IMR-90 (cell line): Measurements from ENCODE around the gene PLA2G4F. TPM values are rescaled to one million over a fixed set of nuclear protein-coding genes. Genes with fewer than 3 reads are reported as not detected.

Experiments used
- ATAC-seq: fragments of 200-7000 bp; cut with Tn5 transposase; 2 replicates; pipeline ENCODE4 v1.9.1; 2020; ENCODE audit warnings: low read depth, mild to moderate bottlenecking, moderate library complexity
- BruUV-seq: library from RNA; stranded (reverse); fragments of 400-500 nt; replicated peaks from 2 replicates; lab custom pipeline; 2021; lab: Mats Ljungman, UMichigan
- CTCF ChIA-PET: fragments of 300-600 bp; formaldehyde crosslinking; extraction: SDS; loops from one replicate; lab custom pipeline; 2021; ENCODE audit warnings: antibody characterized with exemption; lab: Yijun Ruan, JAX
- POLR2A ChIA-PET: fragments of 300-600 bp; sonication (Branson Sonifier 250); formaldehyde crosslinking; loops from one replicate; lab custom pipeline; 2022; ENCODE audit warnings: antibody characterized with exemption; ENCODE audit not compliant: unreplicated experiment; lab: Charles Lee
- DNase-seq: peaks from one replicate; pipeline ENCODE4 v3.0.0; 2013
- H2AFZ ChIP-seq: replicated peaks from 2 replicates; pipeline ENCODE3; 2013; ENCODE audit warnings: low read length, mild to moderate bottlenecking; ENCODE audit not compliant: poor library complexity
- H2AK5ac ChIP-seq: 2 replicates; pipeline ENCODE4 v1.6.1; 2013; ENCODE audit warnings: low read depth, low read length, inconsistent platforms
- H2AK9ac ChIP-seq: replicated peaks from 2 replicates; pipeline ENCODE3; 2013; ENCODE audit warnings: mild to moderate bottlenecking, low read depth, low read length, moderate library complexity; ENCODE audit not compliant: poor library complexity
- H2BK120ac ChIP-seq: 2 replicates; pipeline ENCODE4 v1.6.1; 2013; ENCODE audit warnings: low read depth, low read length, inconsistent platforms
- H2BK15ac ChIP-seq: 3 replicates; pipeline ENCODE4 v1.6.1; 2013; ENCODE audit warnings: low read depth, low read length, inconsistent platforms
- H2BK20ac ChIP-seq: 2 replicates; pipeline ENCODE4 v1.6.1; 2013; ENCODE audit warnings: low read depth, mild to moderate bottlenecking, inconsistent platforms, low read length, moderate library complexity
- H2BK5ac ChIP-seq: 2 replicates; pipeline ENCODE4 v1.6.1; 2013; ENCODE audit warnings: mild to moderate bottlenecking, low read depth, low read length, inconsistent platforms; ENCODE audit not compliant: poor library complexity, severe bottlenecking
- H3K14ac ChIP-seq: replicated peaks from 2 replicates; pipeline ENCODE4 v1.6.1; 2013; ENCODE audit warnings: low read depth, low read length, inconsistent platforms
- H3K18ac ChIP-seq: 2 replicates; pipeline ENCODE4 v1.6.1; 2013; ENCODE audit warnings: low read depth, low read length, control low read depth
- H3K23ac ChIP-seq: 2 replicates; pipeline ENCODE4 v1.6.1; 2013; ENCODE audit warnings: low read depth, low read length, inconsistent platforms
- H3K27ac ChIP-seq: 2 replicates; pipeline ENCODE4 v1.5.1; 2013; ENCODE audit warnings: mild to moderate bottlenecking, control low read depth, low read length; ENCODE audit not compliant: insufficient read depth
- H3K27me3 ChIP-seq: 2 replicates; pipeline ENCODE4 v1.6.1; 2013; ENCODE audit warnings: low read length; ENCODE audit not compliant: control insufficient read depth, insufficient read depth
- H3K36me3 ChIP-seq: 2 replicates; pipeline ENCODE4 v1.6.1; 2013; ENCODE audit warnings: low read length, mixed read lengths; ENCODE audit not compliant: control insufficient read depth, insufficient read depth
- H3K4ac ChIP-seq: 2 replicates; pipeline ENCODE4 v1.6.1; 2013; ENCODE audit warnings: low read depth, low read length, inconsistent platforms
- H3K4me1 ChIP-seq: 2 replicates; pipeline ENCODE4 v1.6.1; 2013; ENCODE audit warnings: low read length, mixed read lengths; ENCODE audit not compliant: control insufficient read depth, insufficient read depth
- H3K4me2 ChIP-seq: 2 replicates; pipeline ENCODE4 v1.6.1; 2013; ENCODE audit warnings: low read depth, mild to moderate bottlenecking, control low read depth, low read length, moderate library complexity
- H3K4me3 ChIP-seq: 2 replicates; pipeline ENCODE4 v1.5.1; 2013; ENCODE audit warnings: low read depth, mild to moderate bottlenecking, control low read depth, low read length, moderate library complexity; ENCODE audit not compliant: insufficient read depth
- H3K56ac ChIP-seq: 2 replicates; pipeline ENCODE4 v1.6.1; 2013; ENCODE audit warnings: low read length, inconsistent platforms; ENCODE audit not compliant: insufficient read depth; ENCODE audit errors: extremely low read depth
- H3K79me1 ChIP-seq, 2 experiments: 2 replicates each; pipeline ENCODE4 v1.6.1; 2013; ENCODE audit warnings: low read length in 2 of 2, inconsistent platforms in 1 of 2, low read depth in 1 of 2
- H3K9ac ChIP-seq: 2 replicates; pipeline ENCODE4 v1.6.1; 2013; ENCODE audit warnings: low read depth, low read length, control low read depth
- H3K9me1 ChIP-seq: 2 replicates; pipeline ENCODE4 v1.6.1; 2013; ENCODE audit warnings: low read length, inconsistent platforms; ENCODE audit not compliant: insufficient read depth
- H3K9me3 ChIP-seq: 2 replicates; pipeline ENCODE4 v1.6.1; 2013; ENCODE audit warnings: low read length; ENCODE audit not compliant: control insufficient read depth, insufficient read depth
- H4K20me1 ChIP-seq: 2 replicates; pipeline ENCODE4 v1.6.1; 2013; ENCODE audit warnings: low read length, inconsistent platforms; ENCODE audit not compliant: insufficient read depth
- H4K5ac ChIP-seq: 2 replicates; pipeline ENCODE4 v1.6.1; 2013; ENCODE audit warnings: mild to moderate bottlenecking, low read depth, low read length, control low read depth
- H4K8ac ChIP-seq, 2 experiments: 2 replicates each; pipeline ENCODE4 v1.6.1; 2013; ENCODE audit warnings: low read depth in 2 of 2, low read length in 2 of 2, control low read depth in 1 of 2, inconsistent platforms in 1 of 2
- H4K91ac ChIP-seq: 2 replicates; pipeline ENCODE4 v1.6.1; 2013; ENCODE audit warnings: low read depth, low read length, inconsistent platforms; ENCODE audit not compliant: insufficient read depth
- CHD1 ChIP-seq: IDR thresholded peaks from 2 replicates; pipeline ENCODE4 v1.6.1; 2012; ENCODE audit warnings: low read depth, low read length, improper control_type of control experiment
- POLR2A ChIP-seq: IDR thresholded peaks from 2 replicates; pipeline ENCODE4 v1.6.1; 2012; ENCODE audit warnings: mild to moderate bottlenecking, low read depth, low read length
- WGBS, 2 experiments: methylation state at CpG; one replicate each; pipeline versions ENCODE4 v1.1.5 to v1.1.7; 2013; ENCODE audit warnings: missing lambda C conversion rate in 2 of 2; ENCODE audit not compliant: insufficient read length in 1 of 2; ENCODE audit errors: extremely low coverage in 2 of 2; 5-methylcytosine and 5-hydroxymethylcytosine counted together
- dilution Hi-C: fragments of 300-500 bp; cut with HindIII; formaldehyde crosslinking; loops from one replicate; pipeline ENCODE4 v1.14.3; 2018; ENCODE audit warnings: low sequenced_read_pairs; ENCODE audit not compliant: unreplicated experiment
- in situ Hi-C: fragments of 300-500 bp; cut with MboI; formaldehyde crosslinking; loops from 3 replicates; pipeline ENCODE4 v1.14.3; 2019; ENCODE audit warnings: low sequenced_read_pairs, inconsistent platforms, mixed read lengths
- intact Hi-C: fragments of 100-400 bp; cut with micrococcal nuclease; formaldehyde crosslinking; loops from 2 replicates; pipeline ENCODE4 v1.10.0; 2022
- polyA plus RNA-seq, 3 experiments: library from polyadenylated mRNA; depleted of rRNA; stranded (reverse); fragments of >200 nt; gene quantifications; 2 replicates each; pipeline ENCODE4 v1.2.3, GENCODE V29; 2012; ENCODE audit warnings: low replicate concordance in 1 of 3
- total RNA-seq: library from RNA; depleted of rRNA; stranded (reverse); fragments of >200 nt; gene quantifications from 2 replicates; pipeline ENCODE4 v1.2.3, GENCODE V29; 2012
- TF ChIP-seq, protein P1 (sequence below): fragments of 150-350 bp; IDR thresholded peaks from 2 replicates; pipeline ENCODE4 v1.6.1; 2016; ENCODE audit warnings: low read depth, mild to moderate bottlenecking, low read length, moderate library complexity, borderline replicate concordance

PLA2G4F gene
- total and polyA plus RNA-seq, 2 of the 4 experiments (the other 2 are of a cell fraction), result not detected

DNA sequence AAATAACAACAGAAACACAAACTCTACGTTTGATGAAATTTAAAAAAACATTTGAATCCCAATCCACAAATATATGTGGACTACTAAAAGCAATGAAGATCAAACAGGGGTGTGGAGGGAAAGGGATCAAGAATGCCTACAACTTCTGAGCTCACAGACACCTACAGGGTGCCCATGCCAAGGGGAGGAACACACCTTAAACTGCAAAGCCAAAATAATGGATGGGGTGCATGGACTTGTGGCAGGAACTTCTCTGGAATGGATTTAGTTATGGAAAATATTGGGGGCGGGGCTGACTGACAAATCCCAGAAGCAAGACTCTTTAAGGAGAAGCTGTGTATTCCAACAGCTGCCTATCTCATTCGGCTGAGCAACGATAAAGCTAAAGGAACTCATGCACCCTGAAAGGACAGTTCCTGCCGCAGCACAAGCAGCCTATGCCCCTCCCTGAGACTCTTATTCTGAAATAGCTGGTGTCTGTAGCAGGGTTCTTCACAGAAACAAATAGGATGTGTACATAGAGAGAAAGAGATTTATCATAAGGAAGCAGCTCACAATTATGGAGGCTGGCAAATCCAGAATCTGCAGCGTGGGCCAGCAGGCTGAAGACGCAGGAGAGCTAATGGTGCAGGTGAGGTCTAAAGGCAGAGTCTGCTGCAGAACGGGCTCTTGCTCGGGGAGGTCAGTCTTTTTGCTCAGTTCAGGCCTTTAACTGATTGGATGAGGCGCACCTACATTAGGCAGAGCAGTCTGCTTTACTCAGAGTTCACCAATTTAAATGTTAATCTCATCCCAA is 37.6 kb downstream of the PLA2G4F start:
- Histone ChIP-seq H3K27ac (no peak overlapping the region), H3K9me1 (no peaks in the 10 kb centered on the region), H3K9ac (no peak overlapping the region), H2BK20ac (no peak overlapping the region), H3K27me3 (peaks cover 50% of the 10 kb centered on the region), H2BK120ac (no peak overlapping the region), H3K14ac (no peak overlapping the region), H3K79me1 (no peaks in the 10 kb centered on the region), H3K4ac (no peak overlapping the region), H3K4me3 (no peak overlapping the region), H2AK9ac (no peak overlapping the region), H4K5ac (no peak overlapping the region), H3K9me3 (no peaks in the 10 kb centered on the region; the same call in 1 of the 2 replicates), H2AFZ (peak overlapping the region; percentile 26), H3K36me3 (no peaks in the 10 kb centered on the region), H4K8ac (no peak overlapping the region), H3K4me1 (no peaks in the 10 kb centered on the region), H3K4me2 (no peak overlapping the region), H2BK5ac (no peak overlapping the region), H3K23ac (no peak overlapping the region), H3K56ac (no peak overlapping the region), H4K20me1 (no peaks in the 10 kb centered on the region), H4K91ac (no peak overlapping the region), H2BK15ac (no peak overlapping the region), H3K18ac (no peak overlapping the region), H2AK5ac (no peak overlapping the region)
- dilution Hi-C loops (no loop called here), intact Hi-C loops (no loop called here), in situ Hi-C loops (no loop called here)
- TF ChIP-seq CHD1 (no peak), POLR2A (no peak)
- TF ChIP-seq, protein P1, sequence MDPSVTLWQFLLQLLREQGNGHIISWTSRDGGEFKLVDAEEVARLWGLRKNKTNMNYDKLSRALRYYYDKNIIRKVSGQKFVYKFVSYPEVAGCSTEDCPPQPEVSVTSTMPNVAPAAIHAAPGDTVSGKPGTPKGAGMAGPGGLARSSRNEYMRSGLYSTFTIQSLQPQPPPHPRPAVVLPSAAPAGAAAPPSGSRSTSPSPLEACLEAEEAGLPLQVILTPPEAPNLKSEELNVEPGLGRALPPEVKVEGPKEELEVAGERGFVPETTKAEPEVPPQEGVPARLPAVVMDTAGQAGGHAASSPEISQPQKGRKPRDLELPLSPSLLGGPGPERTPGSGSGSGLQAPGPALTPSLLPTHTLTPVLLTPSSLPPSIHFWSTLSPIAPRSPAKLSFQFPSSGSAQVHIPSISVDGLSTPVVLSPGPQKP, result no peak
- ChIA-PET POLR2A (no interaction called here), CTCF (interaction anchor here (0.8 to 1.2 kb wide), 2 partner anchors 11 to 53 kb away, joined by 3 to 5 read pairs; no protein-coding TSS in a partner anchor)
- 11% methylated on average over 6 of the region's 10 CpGs; no CpG with 5 or more reads in 1 of the 2 experiments for WGBS, 2 experiments
- BruUV-seq, result no TSS peak
- peak; percentile 60 for ATAC-seq
- no peak for DNase-seq
